CD1c-positive myeloid dendritic cell (primary cell): ENCODE measurements around the gene GTF3C1.

Experiments
- DNase-seq: peaks from one replicate; pipeline ENCODE4 v3.0.0-alpha.2; 2016; ENCODE audit errors: extremely low spot score

Gene GTF3C1

GRCh38 chr16:27485126-27485525 is 64.6 kb downstream of the GTF3C1 start:
- no peak for DNase-seq

GRCh38 chr16:27483624-27484023 is 66.1 kb downstream of the GTF3C1 start:
- DNase-seq, result no peak

GRCh38 chr16:27483088-27483437 is 66.7 kb downstream of the GTF3C1 start:
- no peak for DNase-seq

GRCh38 chr16:27482397-27483087 is 67.2 kb downstream of the GTF3C1 start:
- no peak for DNase-seq

- no peak for DNase-seq
Observed at GRCh38 chr16:27481282-27481934, 68.3 kb downstream of the GTF3C1 start.

GRCh38 chr16:27480761-27481160 is 69.0 kb downstream of the GTF3C1 start:
- DNase-seq, result no peak

- no peak for DNase-seq
Observed at GRCh38 chr16:27476240-27476639, 73.5 kb downstream of the GTF3C1 start.

GRCh38 chr16:27475561-27475960 is 74.2 kb downstream of the GTF3C1 start:
- no peak for DNase-seq

- DNase-seq, result no peak
Observed at GRCh38 chr16:27474921-27475320, 74.8 kb downstream of the GTF3C1 start.

- no peak for DNase-seq
Observed at GRCh38 chr16:27474041-27474440, 75.7 kb downstream of the GTF3C1 start.

GRCh38 chr16:27473101-27473900 is 76.4 kb downstream of the GTF3C1 start:
- no peak for DNase-seq

- no peak for DNase-seq
Observed at GRCh38 chr16:27472091-27473020, 77.4 kb downstream of the GTF3C1 start.

GRCh38 chr16:27471661-27472060 is 78.1 kb downstream of the GTF3C1 start:
- no peak for DNase-seq

GRCh38 chr16:27470567-27471431 is 78.9 kb downstream of the GTF3C1 start:
- peak; percentile 35 for DNase-seq

GRCh38 chr16:27468941-27469531 is 80.7 kb downstream of the GTF3C1 start:
- DNase-seq, result no peak

GRCh38 chr16:27465483-27465879 is 84.2 kb downstream of the GTF3C1 start:
- no peak for DNase-seq

GRCh38 chr16:27464626-27465482 is 84.9 kb downstream of the GTF3C1 start:
- no peak for DNase-seq

GRCh38 chr16:27463741-27464591 is 85.7 kb downstream of the GTF3C1 start:
- DNase-seq, result no peak
